ENCODE measurements around the gene CAMTA2.
A peak's percentile ranks its signal among the peaks of the same experiment; 100 is the strongest.

CAMTA2 gene

GRCh38 chr17:4987767-4988567 lies 492 bp upstream of the CAMTA2 start:
- TF ChIP-seq ELF4 (IDR thresholded peaks at IDR 0.05): no peak
- no peak for TF ChIP-seq SUZ12 (IDR thresholded peaks at IDR 0.05)
- no peak for TF ChIP-seq LEF1 (IDR thresholded peaks at IDR 0.05; ENCODE audit: borderline replicate concordance)
- no peak for TF ChIP-seq PKNOX1 (IDR thresholded peaks at IDR 0.05)
- no peak for TF ChIP-seq FOXK2 (IDR thresholded peaks at IDR 0.05)
- TF ChIP-seq L3MBTL2 (conservative IDR thresholded peaks at IDR 0.05): no peak
- no peak for TF ChIP-seq SP1 (IDR thresholded peaks at IDR 0.05)
- no peak for TF ChIP-seq HDGF (IDR thresholded peaks at IDR 0.05; ENCODE audit: borderline replicate concordance)
- no peak for TF ChIP-seq FOXA1 (IDR thresholded peaks at IDR 0.05)
- TF ChIP-seq ZNF384 (IDR thresholded peaks at IDR 0.05): no peak
- TF ChIP-seq NFRKB (IDR thresholded peaks at IDR 0.05): no peak
- no peak for TF ChIP-seq CTBP1 (IDR thresholded peaks at IDR 0.05; ENCODE audit: borderline replicate concordance)
- TF ChIP-seq TARDBP (IDR thresholded peaks at IDR 0.05): no peak
- no peak for TF ChIP-seq ARNT (IDR thresholded peaks at IDR 0.05)
- no peak for TF ChIP-seq FOXM1 (IDR thresholded peaks at IDR 0.05; ENCODE audit: borderline replicate concordance)
- no peak for TF ChIP-seq BHLHE40 (IDR thresholded peaks at IDR 0.05; ENCODE audit: borderline replicate concordance)
- no peak for DNase-seq (ENCODE audit: extremely low spot score)
- ChIA-PET CTCF (interaction anchor here (0.6 to 1.5 kb wide), 11 partner anchors 17 to 260 kb away, joined by 3 to 8 read pairs (median 3); partner anchors contain the start of gene SPAG7), POLR2A (interaction anchor here (0.6 to 5.1 kb wide), 11 partner anchors 10 to 79 kb away, joined by 3 to 39 read pairs (median 4); partner anchors contain the start of genes INCA1, KIF1C, PFN1 and RNF167)

DNA sequence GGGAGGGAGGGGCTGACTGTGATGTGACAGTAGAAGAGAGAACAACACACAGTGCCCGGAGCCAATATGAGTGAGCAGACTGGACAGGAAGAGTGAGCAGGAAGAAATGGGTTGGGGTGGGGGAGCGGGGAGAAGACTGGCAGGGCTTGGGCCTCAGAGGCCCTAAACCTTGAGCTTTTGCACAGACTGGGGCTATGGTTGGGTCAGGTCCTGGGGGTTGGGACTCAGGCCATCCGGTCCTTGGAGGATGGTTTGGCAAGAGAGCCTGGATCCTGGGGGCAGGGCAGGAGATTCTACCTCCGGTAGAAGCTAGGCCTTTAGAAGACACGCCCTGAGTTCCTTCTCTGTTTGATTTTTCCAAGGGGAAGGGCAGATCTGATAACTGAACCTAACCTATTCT lies 1.1 kb downstream of the CAMTA2 start:
- TF ChIP-seq L3MBTL2 (conservative IDR thresholded peaks at IDR 0.05) (no peak), FOXK2 (IDR thresholded peaks at IDR 0.05) (no peak), ZNF384 (IDR thresholded peaks at IDR 0.05) (no peak), BHLHE40 (IDR thresholded peaks at IDR 0.05; ENCODE audit: borderline replicate concordance) (no peak), ELF4 (IDR thresholded peaks at IDR 0.05) (no peak), TARDBP (IDR thresholded peaks at IDR 0.05) (no peak), SUZ12 (IDR thresholded peaks at IDR 0.05) (no peak), FOXM1 (IDR thresholded peaks at IDR 0.05; ENCODE audit: borderline replicate concordance) (no peak), FOXA1 (IDR thresholded peaks at IDR 0.05) (no peak), ARNT (IDR thresholded peaks at IDR 0.05) (no peak), CTBP1 (IDR thresholded peaks at IDR 0.05; ENCODE audit: borderline replicate concordance) (no peak)
- DNase-seq (ENCODE audit: extremely low spot score): no peak
- CTCF ChIA-PET: interaction anchor here (1.0 to 1.5 kb wide), 4 partner anchors 21 to 83 kb away, joined by 3 to 7 read pairs (median 4); partner anchors contain the start of gene CHRNE
- POLR2A ChIA-PET: interaction anchor here (0.7 to 5.1 kb wide), 13 partner anchors 11 to 77 kb away, joined by 3 to 39 read pairs (median 4); partner anchors contain the start of genes INCA1, KIF1C, PFN1 and RNF167

GRCh38 chr17:4982305-4982704 lies 5.2 kb downstream of the CAMTA2 start:
- DNase-seq (ENCODE audit: extremely low spot score): no peak
- ChIA-PET CTCF (no interaction called here), POLR2A (no interaction called here)
- no peak for TF ChIP-seq NFRKB (IDR thresholded peaks at IDR 0.05)
- no peak for TF ChIP-seq LEF1 (IDR thresholded peaks at IDR 0.05; ENCODE audit: borderline replicate concordance)
- TF ChIP-seq ELF4 (IDR thresholded peaks at IDR 0.05): no peak
- TF ChIP-seq HDGF (IDR thresholded peaks at IDR 0.05; ENCODE audit: borderline replicate concordance): no peak
- TF ChIP-seq ARNT (IDR thresholded peaks at IDR 0.05): no peak
- TF ChIP-seq SP1 (IDR thresholded peaks at IDR 0.05): no peak
- no peak for TF ChIP-seq FOXM1 (IDR thresholded peaks at IDR 0.05; ENCODE audit: borderline replicate concordance)
- TF ChIP-seq PKNOX1 (IDR thresholded peaks at IDR 0.05): no peak
- no peak for TF ChIP-seq ZNF384 (IDR thresholded peaks at IDR 0.05)
- no peak for TF ChIP-seq BHLHE40 (IDR thresholded peaks at IDR 0.05; ENCODE audit: borderline replicate concordance)
- no peak for TF ChIP-seq FOXA1 (IDR thresholded peaks at IDR 0.05)

DNA sequence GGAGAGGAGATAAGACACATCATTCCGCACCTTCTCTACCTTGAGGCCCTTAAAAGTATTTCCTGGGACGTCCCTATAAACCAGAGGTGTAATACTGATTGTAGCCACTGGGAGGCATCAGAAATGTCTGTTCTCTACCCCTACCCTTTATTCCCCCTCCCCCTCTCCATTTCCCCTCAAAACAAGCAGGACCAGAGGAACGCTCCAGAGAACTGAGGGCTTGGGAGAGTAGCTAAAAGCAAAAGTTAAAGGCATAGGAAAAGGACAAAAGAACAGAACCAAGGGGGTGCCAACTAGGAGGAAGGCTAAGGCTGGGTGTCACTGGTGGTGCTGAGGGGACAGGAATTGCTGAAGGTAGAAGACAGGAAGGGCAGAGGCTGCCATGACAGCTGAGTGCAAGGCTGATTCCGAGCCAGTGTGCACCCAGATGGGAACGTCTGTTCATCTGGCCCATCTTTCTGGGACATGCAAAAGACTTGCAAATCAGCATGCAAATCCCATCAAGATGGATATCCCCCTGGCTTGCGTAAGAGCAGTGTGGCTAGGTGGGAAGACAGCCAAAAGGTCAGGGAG lies 6.7 kb downstream of the CAMTA2 start:
- ChIA-PET CTCF (interaction anchor here (1.0 to 2.2 kb wide), 3 partner anchors 10 to 81 kb away, joined by 3 to 8 read pairs (median 4); partner anchors contain the start of gene SPAG7), POLR2A (interaction anchor here (1.0 kb wide), 1 partner anchor 17 kb away, joined by 4 read pairs; the partner anchor contains the start of genes INCA1 and KIF1C)
- TF ChIP-seq PKNOX1 (IDR thresholded peaks at IDR 0.05) (no peak), FOXK2 (IDR thresholded peaks at IDR 0.05) (no peak), FOXM1 (IDR thresholded peaks at IDR 0.05; ENCODE audit: borderline replicate concordance) (no peak), FOXA1 (IDR thresholded peaks at IDR 0.05) (no peak), ARNT (IDR thresholded peaks at IDR 0.05) (no peak), SP1 (IDR thresholded peaks at IDR 0.05) (no peak), LEF1 (IDR thresholded peaks at IDR 0.05; ENCODE audit: borderline replicate concordance) (no peak), HDGF (IDR thresholded peaks at IDR 0.05; ENCODE audit: borderline replicate concordance) (no peak), ZNF384 (IDR thresholded peaks at IDR 0.05) (no peak), L3MBTL2 (conservative IDR thresholded peaks at IDR 0.05) (no peak), TARDBP (IDR thresholded peaks at IDR 0.05) (no peak), NFRKB (IDR thresholded peaks at IDR 0.05) (no peak), SUZ12 (IDR thresholded peaks at IDR 0.05) (no peak), BHLHE40 (IDR thresholded peaks at IDR 0.05; ENCODE audit: borderline replicate concordance) (no peak), ELF4 (IDR thresholded peaks at IDR 0.05) (no peak), CTBP1 (IDR thresholded peaks at IDR 0.05; ENCODE audit: borderline replicate concordance) (no peak)
- DNase-seq (ENCODE audit: extremely low spot score): peak; percentile 68

DNA sequence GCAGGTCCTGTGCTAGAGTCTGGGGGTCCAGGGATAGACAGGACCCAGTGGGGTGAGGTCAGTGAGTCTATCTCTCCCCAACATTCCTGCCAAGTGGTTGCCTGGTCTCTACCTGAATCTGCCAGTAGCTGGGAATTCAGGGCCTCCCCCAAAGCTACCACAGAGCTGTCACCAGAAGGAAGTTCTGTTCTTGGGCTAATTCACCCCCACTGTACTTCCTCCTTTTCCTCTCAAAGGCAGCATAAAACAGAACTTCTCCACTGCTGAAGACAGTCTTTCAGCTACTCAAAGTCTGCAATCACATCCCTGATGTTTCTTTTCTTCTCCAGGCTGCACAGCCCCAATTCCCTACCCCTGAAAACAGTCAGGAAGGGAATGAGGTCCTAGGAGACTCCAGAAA lies 8.7 kb downstream of the CAMTA2 start:
- DNase-seq (ENCODE audit: extremely low spot score): no peak
- ChIA-PET POLR2A (interaction anchor here (1.4 to 1.9 kb wide), 2 partner anchors 8 to 11 kb away, joined by 3 to 8 read pairs; partner anchors contain the start of gene SPAG7), CTCF (no interaction called here)
- TF ChIP-seq HDGF (IDR thresholded peaks at IDR 0.05; ENCODE audit: borderline replicate concordance): no peak
- TF ChIP-seq SUZ12 (IDR thresholded peaks at IDR 0.05): no peak

All from HEK293T (cell line).